Endothelial cell of umbilical vein (primary cell): ENCODE results near the gene DYRK1B. TPM values are rescaled to one million over a fixed set of nuclear protein-coding genes. Genes with fewer than 3 reads are reported as not detected.

Source experiments
- BruUV-seq: library from RNA; stranded (reverse); fragments of 400-500 nt; replicated peaks from 2 replicates; lab custom pipeline; 2021; lab: Mats Ljungman, UMichigan
- CTCF ChIA-PET: fragments of 300-600, 350-600 bp; sonication (Branson Sonifier 250); formaldehyde crosslinking; loops from one replicate; lab custom pipeline; 2021; ENCODE audit warnings: antibody characterized with exemption, inconsistent platforms; lab: Charles Lee
- POLR2A ChIA-PET: fragments of 300-600, 350-600 bp; sonication (Branson Sonifier 250); formaldehyde crosslinking; loops from one replicate; lab custom pipeline; 2021; ENCODE audit warnings: antibody characterized with exemption, inconsistent platforms; lab: Charles Lee
- DNase-seq: peaks from one replicate; pipeline ENCODE4 v3.0.0-alpha.2; 2011; ENCODE audit warnings: low read depth, low spot score
- FAIRE-seq: peaks from 2 replicates; lab custom pipeline; 2011; peaks lifted over from hg19 to GRCh38; lab: Jason Lieb, UNC
- H2AFZ ChIP-seq: 2 replicates; pipeline ENCODE4 v1.6.0; 2012; ENCODE audit warnings: low read depth, low read length, control low read depth, inconsistent platforms
- H3K27ac ChIP-seq: 2 replicates; pipeline ENCODE4 v1.5.1; 2011; ENCODE audit warnings: low read depth, mild to moderate bottlenecking, control low read depth, low read length, moderate library complexity; ENCODE audit not compliant: insufficient read depth
- H3K27me3 ChIP-seq, 2 experiments: 2 replicates each; pipeline versions ENCODE4 v1.6.0 to v1.6.1; 2011; ENCODE audit warnings: low read length in 2 of 2, mixed read lengths in 1 of 2; ENCODE audit not compliant: control insufficient read depth in 2 of 2, insufficient read depth in 2 of 2
- H3K36me3 ChIP-seq, 2 experiments: 2 replicates in 1 of 2; 3 replicates in 1 of 2; pipeline ENCODE4 v1.5.1; 2011; ENCODE audit warnings: low read length in 2 of 2, mild to moderate bottlenecking in 1 of 2, moderate library complexity in 1 of 2; ENCODE audit not compliant: control insufficient read depth in 2 of 2, insufficient read depth in 2 of 2; ENCODE audit errors: extremely low read depth in 1 of 2
- H3K4me1 ChIP-seq: 3 replicates; pipeline ENCODE4 v1.5.1; 2011; ENCODE audit warnings: mild to moderate bottlenecking, low read length; ENCODE audit not compliant: control insufficient read depth, insufficient read depth; ENCODE audit errors: extremely low read depth
- H3K4me2 ChIP-seq: 2 replicates; pipeline ENCODE4 v1.6.1; 2011; ENCODE audit warnings: low read length, control low read depth, mixed read lengths; ENCODE audit not compliant: insufficient read depth
- H3K4me3 ChIP-seq, 3 experiments: fragments of 200-600 bp in 1 of 3; sonication (generic), shearing (Covaris generic) in 1 of 3; replicated peaks in 1 of 3; 2 replicates each; pipeline ENCODE4 v1.5.1; 2011 to 2016; ENCODE audit warnings: control low read depth in 3 of 3, low read length in 3 of 3, mild to moderate bottlenecking in 2 of 3, inconsistent platforms in 1 of 3, low read depth in 1 of 3, moderate library complexity in 1 of 3; ENCODE audit not compliant: insufficient read depth in 1 of 3
- H3K79me2 ChIP-seq: 2 replicates; pipeline ENCODE4 v1.6.0; 2012; ENCODE audit warnings: low read length, inconsistent platforms; ENCODE audit not compliant: control insufficient read depth, insufficient read depth
- H3K9ac ChIP-seq: replicated peaks from 2 replicates; pipeline ENCODE3; 2011; ENCODE audit warnings: low read length, control low read depth; ENCODE audit not compliant: insufficient read depth; ENCODE audit errors: extremely low read depth
- H3K9me1 ChIP-seq: replicated peaks from 3 replicates; pipeline ENCODE4 v1.6.0; 2011; ENCODE audit warnings: mild to moderate bottlenecking, low read length; ENCODE audit not compliant: control insufficient read depth, insufficient read depth; ENCODE audit errors: extremely low read depth
- H3K9me3 ChIP-seq: replicated peaks from 2 replicates; pipeline ENCODE4 v1.5.1; 2012; ENCODE audit warnings: low read length, inconsistent platforms; ENCODE audit not compliant: control insufficient read depth, insufficient read depth
- H4K20me1 ChIP-seq: replicated peaks from 2 replicates; pipeline ENCODE3; 2011; ENCODE audit warnings: mild to moderate bottlenecking, low read length; ENCODE audit not compliant: control insufficient read depth, insufficient read depth; ENCODE audit errors: extremely low read depth
- EZH2 ChIP-seq: IDR thresholded peaks from 2 replicates; pipeline ENCODE4 v1.6.1; 2012; ENCODE audit warnings: borderline replicate concordance, low read depth, mild to moderate bottlenecking, moderate library complexity, low read length, inconsistent platforms; ENCODE audit not compliant: severe bottlenecking
- FOS ChIP-seq: IDR thresholded peaks from 2 replicates; pipeline ENCODE4 v1.6.1; 2011; ENCODE audit warnings: mild to moderate bottlenecking, low read length, moderate library complexity, borderline replicate concordance; ENCODE audit not compliant: insufficient read depth
- GATA2 ChIP-seq: IDR thresholded peaks from 2 replicates; pipeline ENCODE4 v1.7.0; 2011; ENCODE audit warnings: low read depth, mild to moderate bottlenecking, moderate library complexity, mixed read lengths, low read length; ENCODE audit not compliant: insufficient read length, insufficient read depth
- JUN ChIP-seq: IDR thresholded peaks from 2 replicates; pipeline ENCODE4 v1.6.1; 2011; ENCODE audit warnings: borderline replicate concordance, low read depth; ENCODE audit not compliant: insufficient read length, insufficient read depth
- MYC ChIP-seq: IDR thresholded peaks from one replicate; pipeline ENCODE4 v1.6.1; 2011; ENCODE audit warnings: mild to moderate bottlenecking, low read depth, low read length
- POLR2A ChIP-seq: IDR thresholded peaks from 2 replicates; pipeline ENCODE4 v1.6.1; 2012; ENCODE audit warnings: low read depth, mild to moderate bottlenecking, control low read depth, low read length
- POLR2AphosphoS5 ChIP-seq: IDR thresholded peaks from 2 replicates; pipeline ENCODE4 v1.6.1; 2012; ENCODE audit warnings: low read depth, mild to moderate bottlenecking, control low read depth, low read length, moderate library complexity; ENCODE audit not compliant: insufficient read depth
- dilution Hi-C: fragments of 300-500 bp; cut with MboI; formaldehyde crosslinking; loops from one replicate; pipeline ENCODE4 v1.15.0; 2019; ENCODE audit warnings: low sequenced_read_pairs; ENCODE audit not compliant: extremely low pct_ligation_motif_present
- intact Hi-C: fragments of 100-400 bp; cut with micrococcal nuclease; formaldehyde crosslinking; loops from one replicate; pipeline ENCODE4 v1.10.0; 2022
- polyA plus RNA-seq, 4 experiments: library from polyadenylated mRNA; depleted of rRNA in 3 of 4; stranded (reverse) in 3 of 4; unstranded in 1 of 4; fragments of >200 nt; gene quantifications; 2 replicates each; pipeline versions ENCODE4 v1.2.1 to v1.2.3, GENCODE V29; 2011 to 2012; ENCODE audit warnings: missing spikeins in 1 of 4
- total RNA-seq: library from RNA; stranded (reverse); gene quantifications from 2 replicates; pipeline ENCODE4 v1.2.3, GENCODE V29; 2021
- TF ChIP-seq, protein P1 (sequence below), 2 donors: IDR thresholded peaks; 1 replicate in 1 of 2; 2 replicates in 1 of 2; pipeline ENCODE4 v1.5.1; 2011; ENCODE audit warnings: low read length in 2 of 2, mild to moderate bottlenecking in 2 of 2, moderate library complexity in 2 of 2, control low read depth in 1 of 2, inconsistent platforms in 1 of 2, low read depth in 1 of 2; ENCODE audit not compliant: insufficient read depth in 1 of 2; ENCODE audit errors: extremely low read depth in 1 of 2
- TF ChIP-seq, protein P2 (sequence below): IDR thresholded peaks from 2 replicates; pipeline ENCODE4 v1.6.1; 2011; ENCODE audit not compliant: insufficient read depth, insufficient read length

Gene DYRK1B
- total and polyA plus RNA-seq, 2 donors (not counting 3 experiments of a cell fraction or from before 2014, with no cell fraction given): 17.7 to 30.8 TPM

DNA sequence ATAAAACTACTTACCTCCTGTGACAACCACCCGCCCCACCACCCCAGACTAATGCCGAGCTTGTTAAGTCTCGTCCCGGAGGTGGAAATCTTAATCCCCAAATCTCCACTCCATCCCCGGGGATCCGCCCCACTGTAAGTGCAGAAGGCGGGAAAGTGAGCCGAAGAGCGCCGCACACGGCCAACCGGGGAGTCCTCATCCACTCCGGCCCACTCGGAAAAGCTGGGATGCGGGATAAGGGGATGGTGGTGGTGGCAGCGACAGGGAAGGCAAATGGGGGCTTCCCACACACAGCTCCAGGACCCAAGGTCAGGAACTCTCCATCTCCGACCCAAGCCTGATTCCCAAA is 11.6 kb upstream of the DYRK1B start:
- dilution Hi-C loops: no loop called here
- intact Hi-C loops: no loop called here
- H3K9ac ChIP-seq: peak overlapping the region; percentile 77
- no peak for DNase-seq
- H3K9me3 ChIP-seq: no peaks in the 10 kb centered on the region
- peak overlapping the region; percentile 80 for H2AFZ ChIP-seq
- ChIA-PET POLR2A (interaction anchor here (1.2 to 1.5 kb wide), 2 partner anchors 12 to 125 kb away, joined by 4 to 5 read pairs; partner anchors contain the start of genes DYRK1B and PSMC4), CTCF (interaction anchor here (1.1 to 5.8 kb wide), 8 partner anchors 10 to 125 kb away, joined by 3 to 92 read pairs (median 6); partner anchors contain the start of genes DYRK1B and PSMC4)
- no TSS peak for BruUV-seq
- peak overlapping the region; percentile 71 for H3K4me2 ChIP-seq
- peak overlapping the region; percentile 64 for H3K27ac ChIP-seq
- H3K79me2 ChIP-seq: peaks cover 54% of the 10 kb centered on the region
- H3K4me3 ChIP-seq: peak overlapping the region; percentile 71 to 84 (median 76)
- peak; percentile 40 for FAIRE-seq
- no peak for TF ChIP-seq JUN
- TF ChIP-seq, protein P1, sequence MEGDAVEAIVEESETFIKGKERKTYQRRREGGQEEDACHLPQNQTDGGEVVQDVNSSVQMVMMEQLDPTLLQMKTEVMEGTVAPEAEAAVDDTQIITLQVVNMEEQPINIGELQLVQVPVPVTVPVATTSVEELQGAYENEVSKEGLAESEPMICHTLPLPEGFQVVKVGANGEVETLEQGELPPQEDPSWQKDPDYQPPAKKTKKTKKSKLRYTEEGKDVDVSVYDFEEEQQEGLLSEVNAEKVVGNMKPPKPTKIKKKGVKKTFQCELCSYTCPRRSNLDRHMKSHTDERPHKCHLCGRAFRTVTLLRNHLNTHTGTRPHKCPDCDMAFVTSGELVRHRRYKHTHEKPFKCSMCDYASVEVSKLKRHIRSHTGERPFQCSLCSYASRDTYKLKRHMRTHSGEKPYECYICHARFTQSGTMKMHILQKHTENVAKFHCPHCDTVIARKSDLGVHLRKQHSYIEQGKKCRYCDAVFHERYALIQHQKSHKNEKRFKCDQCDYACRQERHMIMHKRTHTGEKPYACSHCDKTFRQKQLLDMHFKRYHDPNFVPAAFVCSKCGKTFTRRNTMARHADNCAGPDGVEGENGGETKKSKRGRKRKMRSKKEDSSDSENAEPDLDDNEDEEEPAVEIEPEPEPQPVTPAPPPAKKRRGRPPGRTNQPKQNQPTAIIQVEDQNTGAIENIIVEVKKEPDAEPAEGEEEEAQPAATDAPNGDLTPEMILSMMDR (IDR thresholded peaks at IDR 0.05; ENCODE audit: extremely low read depth in 1 of 2, insufficient read depth in 1 of 2, low read depth in 1 of 2, low read length in 2 of 2): peak in 1 of 2 donors; percentile 27
- peak; percentile 19 for TF ChIP-seq POLR2A
- H3K4me1 ChIP-seq: peaks cover 24% of the 10 kb centered on the region
- no peaks in the 10 kb centered on the region for H4K20me1 ChIP-seq
- H3K36me3 ChIP-seq: no peaks in the 10 kb centered on the region
- H3K27me3 ChIP-seq: no peaks in the 10 kb centered on the region
- H3K9me1 ChIP-seq: no peaks in the 10 kb centered on the region

DNA sequence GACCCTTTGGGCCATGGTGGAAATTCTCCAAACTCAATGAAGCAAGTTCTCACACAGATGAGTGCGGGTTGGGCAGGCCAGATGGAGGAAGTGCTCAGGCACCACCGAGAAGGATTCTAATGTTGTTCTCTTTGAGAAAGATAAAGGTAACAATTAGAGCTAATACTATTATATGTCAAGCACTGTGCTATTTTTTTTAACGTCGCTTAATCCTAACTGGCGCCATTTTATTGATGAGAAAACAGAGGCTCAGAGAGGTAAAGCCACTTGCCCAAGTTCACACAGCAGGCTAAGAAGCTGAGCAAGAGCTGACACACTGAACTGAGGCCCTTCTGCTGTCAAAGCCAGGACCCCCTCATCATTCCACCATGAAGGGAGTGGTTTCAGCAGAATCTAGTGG is 11.2 kb upstream of the DYRK1B start:
- no peak for FAIRE-seq

More for the DNA sequence above, 11.2 kb upstream of the DYRK1B start:
- Histone ChIP-seq H4K20me1 (no peaks in the 10 kb centered on the region), H3K79me2 (peaks cover 58% of the 10 kb centered on the region), H3K4me2 (peak overlapping the region; percentile 71), H3K27ac (peak overlapping the region; percentile 64), H3K9me3 (no peaks in the 10 kb centered on the region), H3K27me3 (no peaks in the 10 kb centered on the region), H2AFZ (peak overlapping the region; percentile 11), H3K9ac (peak overlapping the region; percentile 77), H3K4me1 (peaks cover 24% of the 10 kb centered on the region), H3K9me1 (no peaks in the 10 kb centered on the region), H3K4me3 (peak overlapping the region; percentile 71 to 84 (median 76)), H3K36me3 (peaks cover 0 to 3% of the 10 kb centered on the region in 2 experiments)
- ChIA-PET CTCF (interaction anchor here (0.7 to 5.8 kb wide), 12 partner anchors 9 to 125 kb away, joined by 3 to 92 read pairs (median 6); partner anchors contain the start of genes DYRK1B and PSMC4), POLR2A (interaction anchor here (1.5 kb wide), 1 partner anchor 125 kb away, joined by 5 read pairs; the partner anchor contains the start of gene PSMC4)
- BruUV-seq: TSS peak; percentile 37
- dilution Hi-C loops: no loop called here
- TF ChIP-seq EZH2: no peak
- no peak for TF ChIP-seq FOS
- TF ChIP-seq, protein P2, sequence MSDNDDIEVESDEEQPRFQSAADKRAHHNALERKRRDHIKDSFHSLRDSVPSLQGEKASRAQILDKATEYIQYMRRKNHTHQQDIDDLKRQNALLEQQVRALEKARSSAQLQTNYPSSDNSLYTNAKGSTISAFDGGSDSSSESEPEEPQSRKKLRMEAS: no peak
- TF ChIP-seq POLR2A: no peak
- no peak for TF ChIP-seq JUN
- no peak for TF ChIP-seq MYC
- TF ChIP-seq, protein P1 (IDR thresholded peaks at IDR 0.05; ENCODE audit: extremely low read depth in 1 of 2, insufficient read depth in 1 of 2, low read depth in 1 of 2, low read length in 2 of 2): no peak
- TF ChIP-seq GATA2: no peak
- no peak for TF ChIP-seq POLR2AphosphoS5
- intact Hi-C loops: no loop called here
- no peak for DNase-seq
